Tongue (tissue), 3 donors: Measurements from ENCODE around the gene CACNG6. TPM values are rescaled to one million over a fixed set of nuclear protein-coding genes. Genes with fewer than 3 reads are reported as not detected.

Experiments used
- DNase-seq: peaks from one replicate; pipeline ENCODE4 v3.0.0-alpha.2; 2015
- small RNA-seq: library from RNA; depleted of rRNA; stranded (forward); fragments of <200 nt; gene quantifications from one replicate; pipeline ENCODE3, GENCODE V24; 2014; ENCODE audit warnings: low replicate concordance
- total RNA-seq: library from RNA; depleted of rRNA; stranded (reverse); fragments of >200 nt; gene quantifications from one replicate; pipeline ENCODE4 v1.2.3, GENCODE V29; 2014

The CACNG6 gene
- total RNA-seq, 1 donor from 2014 or later = 22.2 TPM

GRCh38 chr19:54047616-54048015 is 56.2 kb downstream of the CACNG6 start:
- DNase-seq = no peak

Small RNAs within 50 kb of the gene (small RNA-seq; reads per million reads assigned to genes)
- gene AC012314.20 = not detected

Other genes with a start within 250 kb of the CACNG6 start
- gene NLRP12, start 167.3 kb upstream of the CACNG6 start, total RNA-seq = 0.41 TPM
- 38.7 TPM for gene MYADM, start 123.8 kb upstream of the CACNG6 start, total RNA-seq
- gene PRKCG, start 109.4 kb upstream of the CACNG6 start, total RNA-seq = not detected
- gene CACNG7, start 82.4 kb upstream of the CACNG6 start, total RNA-seq = not detected
- 0.10 TPM for gene CACNG8, start 28.7 kb upstream of the CACNG6 start, total RNA-seq
- not detected for gene VSTM1, start 72.3 kb downstream of the CACNG6 start, total RNA-seq
- not detected for gene TARM1, start 89.7 kb downstream of the CACNG6 start, total RNA-seq
- gene OSCAR, start 109.2 kb downstream of the CACNG6 start, total RNA-seq = 1.5 TPM
- gene NDUFA3, start 111.2 kb downstream of the CACNG6 start, total RNA-seq = 2.2 TPM
- 8.7 TPM for gene TFPT, start 124.0 kb downstream of the CACNG6 start, total RNA-seq
- 44.9 TPM for gene PRPF31, start 124.1 kb downstream of the CACNG6 start, total RNA-seq
- 16.3 TPM for gene CNOT3, start 146.1 kb downstream of the CACNG6 start, total RNA-seq
- 7.5 TPM for gene LENG1, start 168.1 kb downstream of the CACNG6 start, total RNA-seq
- 4.3 TPM for gene TMC4, start 181.5 kb downstream of the CACNG6 start, total RNA-seq
- gene MBOAT7, start 197.9 kb downstream of the CACNG6 start, total RNA-seq = 12.0 TPM
- 46.5 TPM for gene TSEN34, start 199.7 kb downstream of the CACNG6 start, total RNA-seq
- gene RPS9, start 209.2 kb downstream of the CACNG6 start, total RNA-seq = 1,569 TPM
- gene LILRB3, start 231.4 kb downstream of the CACNG6 start, total RNA-seq = 3.0 TPM